ENCODE measurements around the gene HACL1.

The HACL1 gene

DNA sequence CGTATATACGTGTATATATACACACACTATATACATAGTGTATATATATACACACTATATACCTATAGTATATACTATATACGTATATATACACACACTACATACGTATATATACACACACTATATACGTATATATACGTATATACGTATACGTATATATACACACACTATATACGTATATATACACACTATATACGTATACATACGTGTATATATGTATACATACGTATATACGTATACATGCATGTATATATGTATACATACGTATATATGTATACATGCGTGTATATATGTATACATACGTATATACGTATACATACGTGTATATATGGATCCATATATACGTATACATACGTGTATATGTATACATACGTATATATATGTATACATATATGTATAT, 9.4 kb downstream of the HACL1 start:
- Histone ChIP-seq H3K4me1 (ENCODE audit: control insufficient read depth, insufficient read depth, low read length) (no peaks in the 10 kb centered on the region), H3K27ac (ENCODE audit: extremely low read depth, low read depth, low read length) (no peak overlapping the region), H3K36me3 (ENCODE audit: control insufficient read depth in 2 of 2, insufficient read depth in 1 of 2, low read length in 2 of 2) (peaks cover 37 to 54% of the 10 kb centered on the region in 2 experiments), H3K9me3 (ENCODE audit: control insufficient read depth, insufficient read depth, low read depth, low read length) (no peaks in the 10 kb centered on the region), H3K4me3 (ENCODE audit: low read depth, low read length) (no peak overlapping the region)
- ChIA-PET CTCF (no interaction called here), POLR2A (no interaction called here)
- TF ChIP-seq, protein P1, sequence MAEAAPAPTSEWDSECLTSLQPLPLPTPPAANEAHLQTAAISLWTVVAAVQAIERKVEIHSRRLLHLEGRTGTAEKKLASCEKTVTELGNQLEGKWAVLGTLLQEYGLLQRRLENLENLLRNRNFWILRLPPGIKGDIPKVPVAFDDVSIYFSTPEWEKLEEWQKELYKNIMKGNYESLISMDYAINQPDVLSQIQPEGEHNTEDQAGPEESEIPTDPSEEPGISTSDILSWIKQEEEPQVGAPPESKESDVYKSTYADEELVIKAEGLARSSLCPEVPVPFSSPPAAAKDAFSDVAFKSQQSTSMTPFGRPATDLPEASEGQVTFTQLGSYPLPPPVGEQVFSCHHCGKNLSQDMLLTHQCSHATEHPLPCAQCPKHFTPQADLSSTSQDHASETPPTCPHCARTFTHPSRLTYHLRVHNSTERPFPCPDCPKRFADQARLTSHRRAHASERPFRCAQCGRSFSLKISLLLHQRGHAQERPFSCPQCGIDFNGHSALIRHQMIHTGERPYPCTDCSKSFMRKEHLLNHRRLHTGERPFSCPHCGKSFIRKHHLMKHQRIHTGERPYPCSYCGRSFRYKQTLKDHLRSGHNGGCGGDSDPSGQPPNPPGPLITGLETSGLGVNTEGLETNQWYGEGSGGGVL (tag by site-specific recombination; IDR thresholded peaks at IDR 0.05) = no peak

DNA sequence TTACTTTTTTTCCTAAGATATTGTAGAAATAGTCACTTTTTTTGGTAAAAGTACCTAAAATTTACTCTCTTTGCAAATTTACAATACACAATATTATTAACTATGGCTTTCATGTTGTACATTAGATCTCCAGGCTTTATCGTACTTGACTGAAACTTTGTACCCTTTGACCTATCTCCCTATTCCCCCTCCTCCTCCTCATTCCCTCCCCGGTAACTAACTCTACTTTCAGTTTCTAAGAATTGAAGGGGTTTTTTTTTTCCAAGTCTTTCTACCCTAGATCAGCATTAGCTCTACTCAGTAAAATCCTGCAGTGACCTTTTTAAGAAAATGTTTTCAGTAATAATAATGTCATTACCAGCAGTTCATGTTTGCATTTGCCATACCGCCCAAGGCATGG, 10.1 kb downstream of the HACL1 start:
- CTCF ChIA-PET = no interaction called here
- no peak overlapping the region for H3K27ac ChIP-seq (ENCODE audit: extremely low read depth, low read depth, low read length)
- H3K4me3 ChIP-seq (ENCODE audit: low read depth, low read length) = no peak overlapping the region
- POLR2A ChIA-PET = no interaction called here
- H3K36me3 ChIP-seq (ENCODE audit: control insufficient read depth in 2 of 2, insufficient read depth in 1 of 2, low read length in 2 of 2) = peaks cover 40 to 53% of the 10 kb centered on the region in 2 experiments
- H3K4me1 ChIP-seq (ENCODE audit: control insufficient read depth, insufficient read depth, low read length) = no peaks in the 10 kb centered on the region
- TF ChIP-seq, protein P2, sequence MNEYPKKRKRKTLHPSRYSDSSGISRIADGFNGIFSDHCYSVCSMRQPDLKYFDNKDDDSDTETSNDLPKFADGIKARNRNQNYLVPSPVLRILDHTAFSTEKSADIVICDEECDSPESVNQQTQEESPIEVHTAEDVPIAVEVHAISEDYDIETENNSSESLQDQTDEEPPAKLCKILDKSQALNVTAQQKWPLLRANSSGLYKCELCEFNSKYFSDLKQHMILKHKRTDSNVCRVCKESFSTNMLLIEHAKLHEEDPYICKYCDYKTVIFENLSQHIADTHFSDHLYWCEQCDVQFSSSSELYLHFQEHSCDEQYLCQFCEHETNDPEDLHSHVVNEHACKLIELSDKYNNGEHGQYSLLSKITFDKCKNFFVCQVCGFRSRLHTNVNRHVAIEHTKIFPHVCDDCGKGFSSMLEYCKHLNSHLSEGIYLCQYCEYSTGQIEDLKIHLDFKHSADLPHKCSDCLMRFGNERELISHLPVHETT (tag by site-specific recombination; IDR thresholded peaks at IDR 0.05) = no peak
- no peaks in the 10 kb centered on the region for H3K9me3 ChIP-seq (ENCODE audit: control insufficient read depth, insufficient read depth, low read depth, low read length)

DNA sequence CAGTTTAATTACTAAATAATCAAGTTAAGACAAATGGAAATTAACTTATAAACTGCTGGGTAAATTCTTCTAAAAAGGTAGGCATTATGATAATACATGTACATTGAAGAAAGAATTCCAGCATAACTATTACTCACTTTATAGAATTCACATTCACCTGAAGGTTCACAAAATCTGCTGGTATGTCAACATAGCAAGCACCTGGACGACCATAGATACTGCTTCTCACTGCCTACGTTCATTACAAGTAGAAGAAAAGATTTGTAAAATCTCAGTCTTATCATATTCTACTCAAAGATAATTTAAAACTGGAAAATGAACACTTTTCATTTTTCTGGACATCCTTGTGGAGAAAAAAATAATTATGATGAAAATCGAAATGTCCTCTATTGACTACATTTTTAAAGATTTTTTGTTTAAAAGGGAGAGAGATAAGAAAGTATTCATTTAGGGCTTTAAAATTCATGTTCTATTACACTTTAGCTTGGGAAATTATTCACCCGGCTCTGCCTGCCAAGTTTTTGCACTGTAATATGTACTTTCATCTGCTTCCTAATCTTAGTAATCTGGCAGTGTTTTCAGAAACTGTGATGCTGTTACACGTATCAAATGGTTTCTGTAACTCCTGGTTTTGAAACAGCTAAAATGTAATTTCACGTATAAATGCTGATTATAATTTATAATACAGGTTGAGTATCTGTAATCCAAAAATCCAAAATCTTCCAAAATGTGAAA, 16.1 kb downstream of the HACL1 start:
- Histone ChIP-seq H3K4me1 (ENCODE audit: control insufficient read depth, insufficient read depth, low read length) (no peaks in the 10 kb centered on the region), H3K9me3 (ENCODE audit: control insufficient read depth, insufficient read depth, low read depth, low read length) (no peaks in the 10 kb centered on the region), H3K4me3 (ENCODE audit: low read depth, low read length) (no peak overlapping the region), H3K27ac (ENCODE audit: extremely low read depth, low read depth, low read length) (no peak overlapping the region), H3K36me3 (ENCODE audit: control insufficient read depth in 2 of 2, insufficient read depth in 1 of 2, low read length in 2 of 2) (peaks cover 54 to 55% of the 10 kb centered on the region in 2 experiments)
- ChIA-PET POLR2A (no interaction called here), CTCF (no interaction called here)
- TF ChIP-seq, protein P3, sequence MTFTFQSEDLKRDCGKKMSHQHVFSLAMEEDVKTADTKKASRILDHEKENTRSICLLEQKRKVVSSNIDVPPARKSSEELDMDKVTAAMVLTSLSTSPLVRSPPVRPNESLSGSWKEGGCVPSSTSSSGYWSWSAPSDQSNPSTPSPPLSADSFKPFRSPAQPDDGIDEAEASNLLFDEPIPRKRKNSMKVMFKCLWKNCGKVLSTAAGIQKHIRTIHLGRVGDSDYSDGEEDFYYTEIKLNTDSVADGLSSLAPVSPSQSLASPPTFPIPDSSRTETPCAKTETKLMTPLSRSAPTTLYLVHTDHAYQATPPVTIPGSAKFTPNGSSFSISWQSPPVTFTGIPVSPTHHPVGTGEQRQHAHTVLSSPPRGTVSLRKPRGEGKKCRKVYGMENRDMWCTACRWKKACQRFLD (tag by site-specific recombination; IDR thresholded peaks at IDR 0.05) = no peak
- no peak for TF ChIP-seq ZNF585B (tag by site-specific recombination; IDR thresholded peaks at IDR 0.05)
- TF ChIP-seq ZFP3 (tag by site-specific recombination; IDR thresholded peaks at IDR 0.05; ENCODE audit: low read depth) = no peak
- TF ChIP-seq ZNF768 (tag by site-specific recombination; IDR thresholded peaks at IDR 0.05) = no peak
- no peak for TF ChIP-seq ZNF266 (tag by site-specific recombination; IDR thresholded peaks at IDR 0.05; ENCODE audit: low read depth)
- no peak for TF ChIP-seq IKZF3 (tag by site-specific recombination; IDR thresholded peaks at IDR 0.05)
- TF ChIP-seq, protein P4, sequence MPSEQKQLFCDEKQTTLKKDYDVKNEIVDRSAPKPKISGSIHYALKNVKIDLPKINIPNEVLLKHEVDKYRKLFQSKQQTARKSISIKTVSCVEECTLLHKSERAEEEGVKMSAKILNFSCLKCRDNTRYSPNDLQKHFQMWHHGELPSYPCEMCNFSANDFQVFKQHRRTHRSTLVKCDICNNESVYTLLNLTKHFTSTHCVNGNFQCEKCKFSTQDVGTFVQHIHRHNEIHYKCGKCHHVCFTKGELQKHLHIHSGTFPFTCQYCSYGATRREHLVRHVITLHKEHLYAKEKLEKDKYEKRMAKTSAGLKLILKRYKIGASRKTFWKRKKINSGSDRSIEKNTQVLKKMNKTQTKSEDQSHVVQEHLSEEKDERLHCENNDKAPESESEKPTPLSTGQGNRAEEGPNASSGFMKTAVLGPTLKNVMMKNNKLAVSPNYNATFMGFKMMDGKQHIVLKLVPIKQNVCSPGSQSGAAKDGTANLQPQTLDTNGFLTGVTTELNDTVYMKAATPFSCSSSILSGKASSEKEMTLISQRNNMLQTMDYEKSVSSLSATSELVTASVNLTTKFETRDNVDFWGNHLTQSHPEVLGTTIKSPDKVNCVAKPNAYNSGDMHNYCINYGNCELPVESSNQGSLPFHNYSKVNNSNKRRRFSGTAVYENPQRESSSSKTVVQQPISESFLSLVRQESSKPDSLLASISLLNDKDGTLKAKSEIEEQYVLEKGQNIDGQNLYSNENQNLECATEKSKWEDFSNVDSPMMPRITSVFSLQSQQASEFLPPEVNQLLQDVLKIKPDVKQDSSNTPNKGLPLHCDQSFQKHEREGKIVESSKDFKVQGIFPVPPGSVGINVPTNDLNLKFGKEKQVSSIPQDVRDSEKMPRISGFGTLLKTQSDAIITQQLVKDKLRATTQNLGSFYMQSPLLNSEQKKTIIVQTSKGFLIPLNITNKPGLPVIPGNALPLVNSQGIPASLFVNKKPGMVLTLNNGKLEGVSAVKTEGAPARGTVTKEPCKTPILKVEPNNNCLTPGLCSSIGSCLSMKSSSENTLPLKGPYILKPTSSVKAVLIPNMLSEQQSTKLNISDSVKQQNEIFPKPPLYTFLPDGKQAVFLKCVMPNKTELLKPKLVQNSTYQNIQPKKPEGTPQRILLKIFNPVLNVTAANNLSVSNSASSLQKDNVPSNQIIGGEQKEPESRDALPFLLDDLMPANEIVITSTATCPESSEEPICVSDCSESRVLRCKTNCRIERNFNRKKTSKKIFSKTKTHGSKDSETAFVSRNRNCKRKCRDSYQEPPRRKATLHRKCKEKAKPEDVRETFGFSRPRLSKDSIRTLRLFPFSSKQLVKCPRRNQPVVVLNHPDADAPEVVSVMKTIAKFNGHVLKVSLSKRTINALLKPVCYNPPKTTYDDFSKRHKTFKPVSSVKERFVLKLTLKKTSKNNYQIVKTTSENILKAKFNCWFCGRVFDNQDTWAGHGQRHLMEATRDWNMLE (tag by site-specific recombination; conservative IDR thresholded peaks at IDR 0.05; ENCODE audit: low read depth) = no peak
- TF ChIP-seq, protein P5, sequence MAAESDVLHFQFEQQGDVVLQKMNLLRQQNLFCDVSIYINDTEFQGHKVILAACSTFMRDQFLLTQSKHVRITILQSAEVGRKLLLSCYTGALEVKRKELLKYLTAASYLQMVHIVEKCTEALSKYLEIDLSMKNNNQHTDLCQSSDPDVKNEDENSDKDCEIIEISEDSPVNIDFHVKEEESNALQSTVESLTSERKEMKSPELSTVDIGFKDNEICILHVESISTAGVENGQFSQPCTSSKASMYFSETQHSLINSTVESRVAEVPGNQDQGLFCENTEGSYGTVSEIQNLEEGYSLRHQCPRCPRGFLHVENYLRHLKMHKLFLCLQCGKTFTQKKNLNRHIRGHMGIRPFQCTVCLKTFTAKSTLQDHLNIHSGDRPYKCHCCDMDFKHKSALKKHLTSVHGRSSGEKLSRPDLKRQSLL (tag by site-specific recombination; IDR thresholded peaks at IDR 0.05) = no peak
- TF ChIP-seq, protein P6, sequence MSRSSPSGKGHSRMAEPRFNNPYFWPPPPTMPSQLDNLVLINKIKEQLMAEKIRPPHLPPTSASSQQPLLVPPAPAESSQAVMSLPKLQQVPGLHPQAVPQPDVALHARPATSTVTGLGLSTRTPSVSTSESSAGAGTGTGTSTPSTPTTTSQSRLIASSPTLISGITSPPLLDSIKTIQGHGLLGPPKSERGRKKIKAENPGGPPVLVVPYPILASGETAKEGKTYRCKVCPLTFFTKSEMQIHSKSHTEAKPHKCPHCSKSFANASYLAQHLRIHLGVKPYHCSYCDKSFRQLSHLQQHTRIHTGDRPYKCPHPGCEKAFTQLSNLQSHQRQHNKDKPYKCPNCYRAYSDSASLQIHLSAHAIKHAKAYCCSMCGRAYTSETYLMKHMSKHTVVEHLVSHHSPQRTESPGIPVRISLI (tag by site-specific recombination; IDR thresholded peaks at IDR 0.05) = no peak
- TF ChIP-seq, protein P7, sequence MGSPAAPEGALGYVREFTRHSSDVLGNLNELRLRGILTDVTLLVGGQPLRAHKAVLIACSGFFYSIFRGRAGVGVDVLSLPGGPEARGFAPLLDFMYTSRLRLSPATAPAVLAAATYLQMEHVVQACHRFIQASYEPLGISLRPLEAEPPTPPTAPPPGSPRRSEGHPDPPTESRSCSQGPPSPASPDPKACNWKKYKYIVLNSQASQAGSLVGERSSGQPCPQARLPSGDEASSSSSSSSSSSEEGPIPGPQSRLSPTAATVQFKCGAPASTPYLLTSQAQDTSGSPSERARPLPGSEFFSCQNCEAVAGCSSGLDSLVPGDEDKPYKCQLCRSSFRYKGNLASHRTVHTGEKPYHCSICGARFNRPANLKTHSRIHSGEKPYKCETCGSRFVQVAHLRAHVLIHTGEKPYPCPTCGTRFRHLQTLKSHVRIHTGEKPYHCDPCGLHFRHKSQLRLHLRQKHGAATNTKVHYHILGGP (tag by site-specific recombination; IDR thresholded peaks at IDR 0.05) = no peak
- TF ChIP-seq ZNF501 (tag by site-specific recombination; IDR thresholded peaks at IDR 0.05) = no peak

Data from HEK293 (cell line).